HG02623 (cell line): ENCODE results near the gene PCDHB16.
"Not testable (repeated sequence)": the region's sequence is repeated elsewhere in the genome, so short reads cannot be mapped to it uniquely, and the experiment has no call there.

Experiments
- ATAC-seq: cut with Tn5 transposase; IDR thresholded peaks from one replicate; pipeline ENCODE4 v1.9.1; 2021; ENCODE audit warnings: moderate library complexity; ENCODE audit not compliant: unreplicated experiment

Gene PCDHB16

DNA sequence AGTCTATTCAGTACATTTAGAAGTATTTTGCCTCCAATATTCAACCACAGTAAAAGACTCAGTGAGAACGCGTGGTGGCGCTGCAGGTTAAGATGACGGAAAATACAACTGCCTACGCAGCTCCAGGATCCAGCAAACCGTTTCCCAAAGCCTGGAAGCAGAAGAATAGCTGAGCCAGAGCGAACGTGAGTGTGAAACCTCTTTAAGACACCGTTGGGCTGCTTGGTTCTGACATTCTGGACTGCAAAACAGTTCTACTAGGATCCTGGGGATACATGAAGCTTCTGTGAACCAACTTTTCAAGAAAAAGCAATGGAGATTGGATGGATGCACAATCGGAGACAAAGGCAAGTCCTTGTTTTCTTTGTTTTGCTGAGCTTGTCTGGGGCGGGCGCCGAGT is at the start of gene PCDHB16:
PCDHB16 (plus strand) TSS at position 140 of the 400 bp plus-strand sequence; CDS start at position 313, 173 bp downstream.
- no peak for ATAC-seq

DNA sequence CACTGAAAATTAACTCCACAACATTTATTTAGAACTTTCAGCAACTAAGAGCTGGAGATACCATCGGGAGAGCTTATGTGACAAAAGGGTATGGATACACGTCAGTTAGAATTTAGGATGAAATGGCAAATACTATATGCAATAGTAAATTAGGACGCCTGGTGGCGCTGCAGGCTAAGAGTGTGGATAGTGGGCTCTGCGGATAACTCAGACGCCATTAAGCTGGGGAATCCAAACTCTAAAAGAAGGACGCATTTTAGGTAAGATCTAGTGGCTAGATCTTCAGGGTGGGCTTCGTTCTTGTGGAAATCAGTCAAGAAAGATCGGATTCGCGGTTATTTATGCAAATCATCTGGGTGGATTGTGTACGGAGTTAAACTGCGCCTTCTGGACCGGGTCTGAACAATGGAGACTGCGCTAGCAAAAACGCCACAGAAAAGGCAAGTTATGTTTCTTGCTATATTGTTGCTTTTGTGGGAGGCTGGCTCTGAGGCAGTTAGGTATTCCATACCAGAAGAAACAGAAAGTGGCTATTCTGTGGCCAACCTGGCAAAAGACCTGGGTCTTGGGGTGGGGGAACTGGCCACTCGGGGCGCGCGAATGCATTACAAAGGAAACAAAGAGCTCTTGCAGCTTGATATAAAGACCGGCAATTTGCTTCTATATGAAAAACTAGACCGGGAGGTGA is 47.0 kb upstream of the PCDHB16 start, which contains the start of gene PCDHB5:
PCDHB5 (plus strand) TSS at position 177 of the 688 bp plus-strand sequence; CDS start at position 406, 229 bp downstream.
- no peak for ATAC-seq

DNA sequence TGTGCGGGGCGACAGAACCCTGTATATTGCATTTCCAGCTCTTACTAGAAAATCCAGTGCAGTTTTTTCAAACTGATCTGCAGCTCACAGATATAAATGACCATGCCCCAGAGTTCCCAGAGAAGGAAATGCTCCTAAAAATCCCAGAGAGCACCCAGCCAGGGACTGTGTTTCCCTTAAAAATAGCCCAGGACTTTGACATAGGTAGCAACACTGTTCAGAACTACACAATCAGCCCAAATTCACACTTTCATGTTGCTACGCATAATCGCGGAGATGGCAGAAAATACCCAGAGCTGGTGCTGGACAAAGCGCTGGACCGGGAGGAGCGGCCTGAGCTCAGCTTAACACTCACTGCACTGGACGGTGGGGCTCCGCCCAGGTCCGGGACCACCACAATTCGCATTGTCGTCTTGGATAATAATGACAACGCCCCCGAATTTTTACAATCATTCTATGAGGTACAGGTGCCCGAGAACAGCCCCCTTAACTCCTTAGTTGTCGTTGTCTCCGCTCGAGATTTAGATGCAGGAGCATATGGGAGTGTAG is 46.4 kb upstream of the PCDHB16 start:
- no peak for ATAC-seq

DNA sequence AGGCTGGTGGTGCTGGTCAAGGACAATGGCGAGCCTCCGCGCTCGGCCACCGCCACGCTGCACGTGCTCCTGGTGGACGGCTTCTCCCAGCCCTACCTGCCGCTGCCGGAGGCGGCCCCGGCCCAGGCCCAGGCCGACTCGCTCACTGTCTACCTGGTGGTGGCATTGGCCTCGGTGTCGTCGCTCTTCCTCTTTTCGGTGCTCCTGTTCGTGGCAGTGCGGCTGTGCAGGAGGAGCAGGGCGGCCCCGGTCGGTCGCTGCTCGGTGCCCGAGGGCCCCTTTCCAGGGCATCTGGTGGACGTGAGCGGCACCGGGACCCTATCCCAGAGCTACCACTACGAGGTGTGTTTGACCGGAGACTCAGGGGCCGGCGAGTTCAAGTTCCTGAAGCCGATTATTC is 44.8 kb upstream of the PCDHB16 start:
- not testable (repeated sequence) for ATAC-seq

- no peak for ATAC-seq
Measured at GRCh38 chr5:141149812-141150211, 32.4 kb upstream of the PCDHB16 start, which contains the start of gene PCDHB6. PCDHB6 (plus strand) TSS chr5:141150057; CDS start chr5:141150258, 201 bp downstream.

DNA sequence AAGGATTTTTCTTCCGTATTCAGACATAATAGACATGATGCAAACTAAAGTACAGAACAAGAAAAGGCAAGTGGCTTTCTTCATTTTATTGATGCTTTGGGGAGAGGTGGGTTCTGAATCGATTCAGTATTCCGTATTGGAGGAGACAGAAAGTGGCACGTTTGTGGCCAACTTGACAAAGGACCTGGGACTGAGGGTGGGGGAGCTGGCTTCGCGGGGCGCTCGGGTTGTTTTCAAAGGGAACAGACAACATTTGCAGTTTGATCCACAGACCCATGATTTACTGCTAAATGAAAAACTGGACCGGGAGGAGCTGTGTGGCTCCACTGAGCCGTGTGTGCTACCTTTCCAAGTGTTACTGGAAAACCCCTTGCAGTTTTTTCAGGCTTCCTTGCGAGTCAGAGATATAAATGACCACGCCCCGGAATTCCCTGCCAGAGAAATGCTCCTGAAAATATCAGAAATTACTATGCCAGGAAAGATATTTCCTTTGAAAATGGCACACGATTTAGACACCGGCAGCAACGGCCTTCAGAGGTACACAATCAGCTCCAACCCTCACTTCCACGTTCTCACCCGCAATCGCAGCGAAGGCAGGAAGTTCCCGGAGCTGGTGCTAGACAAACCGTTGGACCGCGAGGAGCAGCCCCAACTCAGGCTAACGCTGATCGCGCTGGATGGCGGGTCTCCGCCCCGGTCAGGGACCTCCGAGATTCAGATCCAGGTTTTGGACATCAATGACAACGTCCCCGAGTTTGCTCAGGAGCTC is 31.8 kb upstream of the PCDHB16 start:
- no peak for ATAC-seq

DNA sequence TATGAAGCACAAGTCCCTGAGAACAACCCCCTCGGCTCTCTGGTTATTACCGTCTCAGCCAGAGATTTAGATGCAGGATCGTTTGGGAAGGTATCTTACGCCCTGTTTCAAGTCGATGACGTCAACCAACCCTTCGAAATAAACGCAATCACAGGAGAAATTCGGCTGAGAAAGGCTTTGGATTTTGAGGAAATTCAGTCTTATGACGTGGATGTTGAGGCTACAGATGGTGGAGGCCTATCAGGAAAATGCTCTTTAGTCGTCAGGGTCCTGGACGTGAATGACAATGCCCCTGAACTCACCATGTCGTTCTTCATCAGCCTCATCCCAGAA is 31.2 kb upstream of the PCDHB16 start:
- no peak for ATAC-seq

DNA sequence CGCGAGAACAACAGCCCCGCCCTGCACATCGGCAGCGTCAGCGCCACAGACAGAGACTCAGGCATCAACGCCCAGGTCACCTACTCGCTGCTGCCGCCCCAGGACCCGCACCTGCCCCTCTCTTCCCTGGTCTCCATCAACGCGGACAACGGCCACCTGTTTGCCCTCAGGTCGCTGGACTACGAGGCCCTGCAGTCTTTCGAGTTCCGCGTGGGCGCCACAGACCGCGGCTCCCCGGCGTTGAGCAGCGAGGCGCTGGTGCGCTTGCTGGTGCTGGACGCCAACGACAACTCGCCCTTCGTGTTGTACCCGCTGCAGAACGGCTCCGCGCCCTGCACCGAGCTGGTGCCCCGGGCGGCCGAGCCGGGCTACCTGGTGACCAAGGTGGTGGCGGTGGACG is 30.6 kb upstream of the PCDHB16 start:
- ATAC-seq = not testable (repeated sequence)

- not testable (repeated sequence) for ATAC-seq
Measured at GRCh38 chr5:141152096-141152495, 30.1 kb upstream of the PCDHB16 start.

- ATAC-seq = no peak
Measured at GRCh38 chr5:141155540-141156374, 26.4 kb upstream of the PCDHB16 start.

GRCh38 chr5:141157356-141157755 is 24.8 kb upstream of the PCDHB16 start:
- not testable (repeated sequence) for ATAC-seq

DNA sequence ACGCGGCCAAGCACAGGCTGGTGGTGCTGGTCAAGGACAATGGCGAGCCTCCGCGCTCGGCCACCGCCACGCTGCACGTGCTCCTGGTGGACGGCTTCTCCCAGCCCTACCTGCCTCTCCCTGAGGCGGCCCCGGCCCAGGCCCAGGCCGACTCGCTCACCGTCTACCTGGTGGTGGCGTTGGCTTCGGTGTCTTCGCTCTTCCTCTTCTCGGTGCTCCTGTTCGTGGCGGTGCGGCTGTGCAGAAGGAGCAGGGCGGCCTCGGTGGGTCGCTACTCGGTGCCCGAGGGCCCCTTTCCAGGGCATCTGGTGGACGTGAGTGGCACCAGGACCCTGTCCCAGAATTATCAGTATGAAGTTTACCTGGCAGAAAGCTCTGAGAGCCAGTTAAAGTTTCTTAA is 24.3 kb upstream of the PCDHB16 start:
- not testable (repeated sequence) for ATAC-seq

DNA sequence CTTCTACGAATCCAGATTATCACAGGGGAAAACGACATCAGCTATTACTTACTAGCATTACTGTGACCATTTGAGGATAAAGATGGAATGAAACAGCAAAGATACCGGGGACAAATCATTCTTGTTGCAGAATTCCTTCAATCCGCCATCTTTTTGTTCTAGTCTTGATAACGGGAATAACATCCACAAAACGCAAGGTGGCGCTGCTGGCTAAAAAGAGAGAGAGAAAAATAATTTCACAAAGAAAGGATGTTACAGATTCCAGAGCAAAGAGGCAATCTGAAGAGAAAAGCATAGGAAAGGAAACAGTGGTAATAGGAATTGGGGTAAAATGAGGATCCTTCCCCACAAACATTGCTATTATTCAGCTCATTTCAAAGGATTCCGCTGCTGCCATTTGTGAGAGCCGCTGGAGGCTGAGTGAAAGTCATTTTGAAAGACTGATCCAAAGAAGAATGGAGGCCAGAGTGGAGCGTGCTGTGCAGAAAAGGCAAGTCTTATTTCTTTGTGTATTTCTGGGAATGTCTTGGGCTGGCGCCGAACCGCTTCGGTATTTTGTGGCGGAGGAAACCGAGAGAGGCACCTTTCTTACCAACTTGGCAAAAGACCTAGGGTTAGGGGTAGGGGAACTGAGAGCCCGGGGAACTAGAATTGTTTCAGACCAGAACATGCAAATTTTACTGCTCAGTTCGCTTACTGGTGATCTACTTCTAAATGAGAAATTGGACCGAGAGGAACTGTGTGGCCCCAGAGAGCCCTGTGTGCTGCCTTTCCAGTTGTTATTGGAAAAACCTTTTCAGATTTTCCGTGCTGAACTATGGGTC is 9.6 kb upstream of the PCDHB16 start, which contains the start of gene PCDHB7:
PCDHB7 (plus strand) TSS at position 264 of the 824 bp plus-strand sequence; CDS start at position 456, 192 bp downstream.
- no peak for ATAC-seq

GRCh38 chr5:141174291-141175104 is 7.7 kb upstream of the PCDHB16 start:
- not testable (repeated sequence) for ATAC-seq

GRCh38 chr5:141175933-141176332 is 6.3 kb upstream of the PCDHB16 start:
- no peak for ATAC-seq

GRCh38 chr5:141177577-141178191 is 4.5 kb upstream of the PCDHB16 start, which contains the start of gene PCDHB8:
PCDHB8 (plus strand) TSS chr5:141177790; CDS start chr5:141178035, 245 bp downstream.
- ATAC-seq = not testable (repeated sequence)

GRCh38 chr5:141179371-141179770 is 2.8 kb upstream of the PCDHB16 start:
- not testable (repeated sequence) for ATAC-seq

DNA sequence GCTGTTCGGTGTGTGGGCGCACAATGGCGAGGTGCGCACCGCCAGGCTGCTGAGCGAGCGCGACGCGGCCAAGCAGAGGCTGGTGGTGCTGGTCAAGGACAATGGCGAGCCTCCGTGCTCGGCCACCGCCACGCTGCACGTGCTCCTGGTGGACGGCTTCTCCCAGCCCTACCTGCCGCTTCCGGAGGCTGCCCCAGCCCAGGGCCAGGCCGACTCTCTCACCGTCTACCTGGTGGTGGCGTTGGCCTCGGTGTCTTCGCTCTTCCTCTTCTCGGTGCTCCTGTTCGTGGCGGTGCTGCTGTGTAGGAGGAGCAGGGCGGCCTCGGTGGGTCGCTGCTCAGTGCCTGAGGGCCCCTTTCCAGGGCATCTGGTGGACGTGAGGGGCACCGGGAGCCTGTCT is 2.3 kb upstream of the PCDHB16 start:
- ATAC-seq = not testable (repeated sequence)
